Transverse colon (tissue), 4 donors: ENCODE data around the gene GNB1L. TPM values are rescaled to one million over a fixed set of nuclear protein-coding genes. Genes with fewer than 3 reads are reported as not detected.
"Not testable (repeated sequence)": the region's sequence is repeated elsewhere in the genome, so short reads cannot be mapped to it uniquely, and the experiment has no call there.

ENCODE experiments used
- DNase-seq: peaks from one replicate; pipeline ENCODE4 v3.0.0-alpha.2; 2019
- H3K27ac ChIP-seq, 4 donors: fragments of 200-600 bp; sonication (generic); 2 replicates each; pipeline ENCODE4 v1.5.1; 2016 to 2018; ENCODE audit warnings: inconsistent platforms in 4 of 4
- H3K27me3 ChIP-seq: fragments of 200-600 bp; sonication (generic); 2 replicates; pipeline ENCODE4 v1.5.1; 2017; ENCODE audit warnings: inconsistent platforms
- H3K36me3 ChIP-seq, 4 donors: fragments of 200-600 bp; sonication (generic); 2 replicates each; pipeline ENCODE4 v1.5.1; 2017 to 2019; ENCODE audit warnings: inconsistent platforms in 4 of 4
- H3K4me1 ChIP-seq, 4 donors: fragments of 200-600 bp; sonication (generic); 2 replicates each; pipeline ENCODE4 v1.5.1; 2017 to 2020; ENCODE audit warnings: inconsistent platforms in 4 of 4
- H3K4me3 ChIP-seq, 4 donors: fragments of 200-600 bp; sonication (generic); 1 replicate in 1 of 4; 2 replicates in 3 of 4; pipeline versions ENCODE4 v1.5.1 to v1.6.1; 2017 to 2019; ENCODE audit warnings: inconsistent platforms in 4 of 4
- H3K9me3 ChIP-seq, 2 donors: fragments of 200-600 bp; sonication (generic); 2 replicates each; pipeline ENCODE4 v1.5.1; 2017 to 2019; ENCODE audit warnings: inconsistent platforms in 2 of 2
- EP300 ChIP-seq: sonication (generic); formaldehyde crosslinking; IDR thresholded peaks from one replicate; pipeline ENCODE4 v1.6.1; 2017; ENCODE audit warnings: antibody characterized with exemption, low read depth
- POLR2A ChIP-seq: fragments of 450-650 bp; IDR thresholded peaks from one replicate; pipeline ENCODE4 v1.6.1; 2016; ENCODE audit warnings: antibody characterized with exemption, mild to moderate bottlenecking, moderate library complexity
- POLR2AphosphoS5 ChIP-seq, 3 donors: sonication (generic); formaldehyde crosslinking; IDR thresholded peaks; one replicate each; pipeline ENCODE4 v1.6.1; 2016; ENCODE audit warnings: antibody characterized with exemption in 3 of 3
- WGBS, 2 donors: methylation state at CpG; one replicate each; pipeline ENCODE4 v1.1.5; 2018; ENCODE audit warnings: low coverage in 1 of 2; 5-methylcytosine and 5-hydroxymethylcytosine counted together
- in situ Hi-C, 4 donors: fragments of 200-750 bp; cut with MboI; loops; one replicate each; pipeline versions ENCODE4 v1.15.0 to v1.15.1; 2017; ENCODE audit warnings: low sequenced_read_pairs in 3 of 4, low pct_ligation_motif_present in 1 of 4, low pct_unique_long_range_greater_than_20kb in 1 of 4
- intact Hi-C: fragments of 100-400 bp; cut with DNase I; formaldehyde crosslinking; loops from one replicate; pipeline ENCODE4 v1.15.1; 2023; ENCODE audit warnings: low total_unique reads
- total RNA-seq, 4 donors: library from RNA; depleted of rRNA; stranded (reverse); fragments of >200 nt; gene quantifications; one replicate each; pipeline ENCODE4 v1.1.0, GENCODE V29; 2016
- TF ChIP-seq, protein P1 (sequence below), 5 experiments: fragments of 200-600 bp in 3 of 5; fragments of 450-650 bp in 2 of 5; sonication (generic) in 3 of 5; IDR thresholded peaks; 1 replicate in 2 of 5; 2 replicates in 3 of 5; pipeline ENCODE4 v1.5.1; 2016 to 2017; ENCODE audit warnings: antibody characterized with exemption in 5 of 5, inconsistent platforms in 3 of 5, mild to moderate bottlenecking in 2 of 5, moderate library complexity in 1 of 5

GNB1L gene
- total RNA-seq, 4 donors from 2014 or later, result 0.80 to 4.8 (median 2.8) TPM

DNA sequence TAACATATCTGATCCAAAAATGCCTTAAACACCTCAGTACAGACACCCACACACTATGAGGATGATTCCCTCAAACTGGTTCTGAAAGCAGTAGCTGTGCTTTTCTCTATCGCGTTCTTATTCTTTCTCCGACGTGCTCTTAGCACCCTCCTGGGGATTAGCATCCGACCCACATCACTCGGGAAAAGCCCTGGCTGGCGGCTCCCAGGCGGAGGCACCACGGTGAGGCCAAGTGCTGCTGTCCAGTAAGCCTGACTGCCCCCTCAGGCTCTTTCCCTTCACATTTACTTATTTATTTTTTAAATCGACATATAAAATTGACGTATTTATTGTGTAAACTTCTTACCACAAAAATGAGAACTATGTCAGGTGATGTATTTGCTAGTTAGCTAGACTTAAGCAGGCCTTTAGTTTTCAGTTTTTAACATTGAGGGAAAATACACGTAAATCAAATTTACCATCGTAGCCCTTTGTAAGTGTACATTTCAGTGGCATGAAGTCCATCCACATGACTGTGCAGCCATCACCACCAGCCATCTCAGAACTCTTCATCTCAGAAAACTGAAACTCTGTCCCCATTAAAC lies 74.9 kb downstream of the GNB1L start:
- Histone ChIP-seq H3K27me3 (peaks cover 64% of the 10 kb centered on the region), H3K4me3 (no peak overlapping the region), H3K27ac (no peak overlapping the region), H3K36me3 (no peaks in the 10 kb centered on the region), H3K4me1 (no peaks in the 10 kb centered on the region), H3K9me3 (no peaks in the 10 kb centered on the region)
- no peak for TF ChIP-seq POLR2AphosphoS5 (IDR thresholded peaks at IDR 0.05)
- no peak for TF ChIP-seq POLR2A
- no peak for TF ChIP-seq EP300
- TF ChIP-seq, protein P1, sequence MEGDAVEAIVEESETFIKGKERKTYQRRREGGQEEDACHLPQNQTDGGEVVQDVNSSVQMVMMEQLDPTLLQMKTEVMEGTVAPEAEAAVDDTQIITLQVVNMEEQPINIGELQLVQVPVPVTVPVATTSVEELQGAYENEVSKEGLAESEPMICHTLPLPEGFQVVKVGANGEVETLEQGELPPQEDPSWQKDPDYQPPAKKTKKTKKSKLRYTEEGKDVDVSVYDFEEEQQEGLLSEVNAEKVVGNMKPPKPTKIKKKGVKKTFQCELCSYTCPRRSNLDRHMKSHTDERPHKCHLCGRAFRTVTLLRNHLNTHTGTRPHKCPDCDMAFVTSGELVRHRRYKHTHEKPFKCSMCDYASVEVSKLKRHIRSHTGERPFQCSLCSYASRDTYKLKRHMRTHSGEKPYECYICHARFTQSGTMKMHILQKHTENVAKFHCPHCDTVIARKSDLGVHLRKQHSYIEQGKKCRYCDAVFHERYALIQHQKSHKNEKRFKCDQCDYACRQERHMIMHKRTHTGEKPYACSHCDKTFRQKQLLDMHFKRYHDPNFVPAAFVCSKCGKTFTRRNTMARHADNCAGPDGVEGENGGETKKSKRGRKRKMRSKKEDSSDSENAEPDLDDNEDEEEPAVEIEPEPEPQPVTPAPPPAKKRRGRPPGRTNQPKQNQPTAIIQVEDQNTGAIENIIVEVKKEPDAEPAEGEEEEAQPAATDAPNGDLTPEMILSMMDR (IDR thresholded peaks at IDR 0.05), result no peak
- in situ Hi-C loops (no loop called here), intact Hi-C loops (no loop called here)
- DNase-seq, result no peak
- WGBS, 2 donors, result 57 to 61% methylated on average over 13 of the region's 13 CpGs

DNA sequence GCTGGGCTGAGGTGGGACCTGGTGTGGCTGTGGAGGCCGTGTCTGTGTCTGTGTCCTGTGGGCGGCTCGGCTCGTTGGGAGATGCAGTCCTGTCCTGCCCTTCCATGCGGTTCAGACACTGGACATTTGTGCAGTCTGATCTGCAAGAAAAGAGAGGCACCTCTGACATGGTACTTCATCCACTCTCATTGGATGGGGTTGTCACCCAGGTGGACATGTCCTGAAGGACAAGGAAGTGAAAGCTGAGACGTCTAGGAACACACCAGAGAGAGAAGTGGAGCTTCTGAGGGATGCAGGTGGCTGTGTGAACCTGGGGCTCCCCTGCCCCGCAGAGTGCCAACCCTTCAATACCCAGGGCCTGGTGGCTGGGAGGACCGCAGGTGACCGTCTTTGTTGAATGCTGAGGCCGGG lies 75.7 kb downstream of the GNB1L start:
- intact Hi-C loops, result no loop called here
- Histone ChIP-seq H3K4me3 (no peak overlapping the region), H3K27ac (no peak overlapping the region), H3K9me3 (no peaks in the 10 kb centered on the region), H3K4me1 (no peaks in the 10 kb centered on the region), H3K27me3 (peaks cover 72% of the 10 kb centered on the region), H3K36me3 (no peaks in the 10 kb centered on the region)
- TF ChIP-seq, protein P1 (IDR thresholded peaks at IDR 0.05), result no peak
- TF ChIP-seq EP300, result no peak
- no peak for TF ChIP-seq POLR2A
- no peak for TF ChIP-seq POLR2AphosphoS5 (IDR thresholded peaks at IDR 0.05)
- 83 to 90% methylated on average over 4 to 10 of the region's 10 CpGs for WGBS, 2 donors
- DNase-seq, result no peak
- in situ Hi-C loops, result no loop called here

DNA sequence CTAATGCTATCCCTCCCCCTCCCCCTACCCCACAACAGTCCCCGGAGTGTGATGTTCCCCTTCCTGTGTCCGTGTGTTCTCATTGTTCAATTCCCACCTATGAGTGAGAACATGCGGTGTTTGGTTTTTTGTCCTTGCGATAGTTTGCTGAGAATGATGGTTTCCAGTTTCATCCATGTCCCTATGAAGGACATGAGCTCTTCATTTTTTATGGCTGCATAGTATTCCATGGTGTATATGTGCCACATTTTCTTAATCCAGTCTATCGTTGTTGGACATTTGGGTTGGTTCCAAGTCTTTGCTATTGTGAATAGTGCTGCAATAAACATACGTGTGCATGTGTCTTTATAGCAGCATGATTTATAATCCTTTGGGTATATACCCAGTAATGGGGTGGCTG lies 77.5 kb downstream of the GNB1L start:
- in situ Hi-C loops, H3K9me3 ChIP-seq, H3K4me3 ChIP-seq, intact Hi-C loops, H3K4me1 ChIP-seq, H3K36me3 ChIP-seq, DNase-seq, H3K27ac ChIP-seq: not testable (repeated sequence)
- peaks cover 74% of the 10 kb centered on the region for H3K27me3 ChIP-seq
- 77% methylated on average over 6 of the region's 6 CpGs; no CpG with 5 or more reads in 1 of the 2 donors for WGBS, 2 donors

DNA sequence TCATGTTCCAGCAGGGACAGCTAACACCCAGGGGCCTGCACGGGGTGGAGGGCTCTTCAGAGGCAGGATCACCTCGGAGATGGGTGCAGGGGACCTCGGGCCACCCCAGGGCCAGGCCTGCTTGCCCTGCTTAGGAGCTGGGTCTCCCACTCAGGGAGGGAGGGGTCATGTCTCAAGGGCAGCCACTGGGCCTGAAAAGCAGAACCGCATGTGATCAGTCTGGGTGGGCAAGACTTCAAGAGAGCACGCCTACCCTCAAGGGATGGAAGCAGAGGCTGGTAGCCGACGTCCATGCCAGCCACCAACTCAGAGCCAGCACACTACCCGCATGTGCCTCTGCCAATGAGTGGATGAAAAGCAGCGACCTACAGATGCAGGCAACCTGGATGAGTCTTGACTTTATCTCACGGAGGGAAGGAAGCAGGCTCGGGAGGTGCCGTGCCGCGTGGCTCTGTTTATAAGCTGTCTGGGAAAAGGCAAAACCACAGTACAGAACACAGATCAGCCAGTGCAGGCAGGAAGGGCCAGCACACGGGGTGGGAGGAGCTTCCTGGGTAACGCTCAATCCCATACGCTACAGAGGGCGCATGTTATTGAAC lies 78.1 kb downstream of the GNB1L start:
- no peaks in the 10 kb centered on the region for H3K36me3 ChIP-seq
- 14 to 38% methylated on average over 4 to 18 of the region's 18 CpGs for WGBS, 2 donors
- TF ChIP-seq POLR2A, result no peak
- TF ChIP-seq, protein P1 (IDR thresholded peaks at IDR 0.05), result no peak
- no peak for TF ChIP-seq EP300
- TF ChIP-seq POLR2AphosphoS5 (IDR thresholded peaks at IDR 0.05), result no peak
- no peak overlapping the region for H3K27ac ChIP-seq
- no peak for DNase-seq
- H3K9me3 ChIP-seq, result no peaks in the 10 kb centered on the region
- in situ Hi-C loops (no loop called here), intact Hi-C loops (no loop called here)
- H3K27me3 ChIP-seq, result peaks cover 74% of the 10 kb centered on the region
- H3K4me3 ChIP-seq, result no peak overlapping the region
- no peaks in the 10 kb centered on the region for H3K4me1 ChIP-seq
